ENCODE data around the gene ST6GAL1.
A peak's percentile ranks its signal among the peaks of the same experiment; 100 is the strongest.
"Not testable (repeated sequence)": the region's sequence is repeated elsewhere in the genome, so short reads cannot be mapped to it uniquely, and the experiment has no call there.

ST6GAL1 gene

DNA sequence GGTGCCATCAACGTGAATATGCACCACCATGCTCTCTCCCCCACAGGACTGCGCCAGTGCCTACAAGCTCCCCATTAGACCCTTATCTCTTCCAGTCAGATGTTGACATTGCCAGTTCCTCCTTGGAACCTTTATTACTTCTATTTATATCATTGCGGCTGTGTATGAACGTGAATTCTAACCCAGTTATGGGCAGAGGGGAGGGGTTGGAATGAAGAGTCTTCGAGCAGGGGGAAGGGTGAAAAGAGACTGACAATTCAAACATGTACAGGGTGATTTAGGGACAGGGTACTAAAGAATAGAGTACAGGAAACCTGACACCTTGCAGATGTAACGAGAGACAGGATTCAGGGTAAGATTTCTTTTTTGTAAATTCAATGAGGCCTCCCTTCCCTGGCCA, 41.8 kb upstream of the ST6GAL1 start:
- TF ChIP-seq MAX (IDR thresholded peaks at IDR 0.05; ENCODE audit: low read depth, low read length) = no peak
- TF ChIP-seq MYC (IDR thresholded peaks at IDR 0.05; ENCODE audit: low read depth, low read length) = peak; percentile 18; the same call in 1 of the 2 replicates
- H3K4me3 ChIP-seq (ENCODE audit: low read depth, low read length) = no peak overlapping the region
- DNase-seq (ENCODE audit: low read depth) = peak; percentile 87

DNA sequence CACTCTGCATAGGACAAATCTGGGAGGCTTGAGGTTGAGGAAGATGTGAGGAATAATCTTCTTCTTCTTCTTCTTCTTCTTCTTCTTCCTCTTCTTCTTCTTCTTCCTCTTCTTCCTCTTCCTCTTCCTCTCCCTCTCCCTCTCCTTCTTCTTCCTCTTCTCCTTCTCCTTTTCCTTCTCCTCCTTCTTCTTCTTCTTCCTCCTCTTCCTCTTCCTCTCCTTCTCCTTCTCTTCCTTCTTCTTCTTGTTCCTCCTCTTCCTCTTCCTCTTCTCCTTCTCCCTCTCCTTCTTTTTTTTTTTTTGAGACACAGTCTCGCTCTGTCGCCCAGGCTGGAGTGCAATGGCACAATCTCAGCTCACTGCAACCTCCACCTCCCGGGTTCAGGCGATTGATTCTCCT, 40.6 kb upstream of the ST6GAL1 start:
- H3K4me3 ChIP-seq (ENCODE audit: low read depth, low read length); DNase-seq (ENCODE audit: low read depth): not testable (repeated sequence)

DNA sequence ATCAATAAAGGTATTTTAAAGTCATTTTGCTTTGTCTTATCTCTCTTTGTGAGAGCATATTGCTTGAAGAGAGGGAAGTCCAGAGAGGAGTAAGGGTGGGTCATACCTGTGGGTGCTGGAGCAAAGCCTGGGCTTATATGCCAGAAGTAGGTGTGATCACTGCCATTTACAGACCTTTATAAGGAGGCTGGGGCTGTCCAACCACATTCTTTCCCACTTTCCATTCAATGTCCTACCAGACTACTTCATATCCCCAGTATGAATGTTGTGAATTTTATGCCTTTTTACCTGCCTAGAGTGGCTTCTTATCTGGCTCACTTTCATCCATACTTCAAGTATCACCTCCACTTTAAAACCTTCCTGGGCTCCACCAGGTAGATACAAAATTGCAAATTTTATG, 39.4 kb upstream of the ST6GAL1 start:
- TF ChIP-seq, protein P1, sequence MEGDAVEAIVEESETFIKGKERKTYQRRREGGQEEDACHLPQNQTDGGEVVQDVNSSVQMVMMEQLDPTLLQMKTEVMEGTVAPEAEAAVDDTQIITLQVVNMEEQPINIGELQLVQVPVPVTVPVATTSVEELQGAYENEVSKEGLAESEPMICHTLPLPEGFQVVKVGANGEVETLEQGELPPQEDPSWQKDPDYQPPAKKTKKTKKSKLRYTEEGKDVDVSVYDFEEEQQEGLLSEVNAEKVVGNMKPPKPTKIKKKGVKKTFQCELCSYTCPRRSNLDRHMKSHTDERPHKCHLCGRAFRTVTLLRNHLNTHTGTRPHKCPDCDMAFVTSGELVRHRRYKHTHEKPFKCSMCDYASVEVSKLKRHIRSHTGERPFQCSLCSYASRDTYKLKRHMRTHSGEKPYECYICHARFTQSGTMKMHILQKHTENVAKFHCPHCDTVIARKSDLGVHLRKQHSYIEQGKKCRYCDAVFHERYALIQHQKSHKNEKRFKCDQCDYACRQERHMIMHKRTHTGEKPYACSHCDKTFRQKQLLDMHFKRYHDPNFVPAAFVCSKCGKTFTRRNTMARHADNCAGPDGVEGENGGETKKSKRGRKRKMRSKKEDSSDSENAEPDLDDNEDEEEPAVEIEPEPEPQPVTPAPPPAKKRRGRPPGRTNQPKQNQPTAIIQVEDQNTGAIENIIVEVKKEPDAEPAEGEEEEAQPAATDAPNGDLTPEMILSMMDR (IDR thresholded peaks at IDR 0.05; ENCODE audit: low read depth, low read length) = no peak
- TF ChIP-seq MYC (IDR thresholded peaks at IDR 0.05; ENCODE audit: low read depth, low read length) = no peak
- TF ChIP-seq POLR2A (IDR thresholded peaks at IDR 0.05; ENCODE audit: extremely low read depth, insufficient read length) = no peak
- TF ChIP-seq MAX (IDR thresholded peaks at IDR 0.05; ENCODE audit: low read depth, low read length) = no peak
- DNase-seq (ENCODE audit: low read depth) = no peak
- no peak overlapping the region for H3K4me3 ChIP-seq (ENCODE audit: low read depth, low read length)

- not testable (repeated sequence) for H3K4me3 ChIP-seq (ENCODE audit: low read depth, low read length); DNase-seq (ENCODE audit: low read depth)
These were observed 37.3 kb upstream of the ST6GAL1 start for GRCh38 chr3:186893071-186893470.

DNA sequence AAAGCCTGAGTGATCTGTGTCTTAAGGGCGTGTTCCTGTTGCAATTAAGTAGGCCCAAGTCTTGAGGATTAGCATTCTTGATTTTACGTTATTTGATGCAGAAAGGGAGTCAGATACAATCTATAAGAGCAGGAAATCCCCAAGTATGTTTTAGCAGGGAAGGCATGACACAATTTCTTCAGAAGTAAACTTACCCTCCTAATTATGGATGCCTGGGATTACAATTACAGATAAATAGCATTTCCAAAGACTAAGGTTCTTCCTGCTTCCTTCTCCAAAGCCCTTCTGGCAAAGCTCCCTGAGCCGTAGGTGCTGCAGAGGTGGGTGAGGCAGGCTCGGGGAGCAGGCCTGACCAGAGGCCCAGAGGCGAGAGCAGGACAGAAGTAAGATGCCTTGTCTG, 34.9 kb upstream of the ST6GAL1 start:
- no peak for DNase-seq (ENCODE audit: low read depth)
- TF ChIP-seq MYC (IDR thresholded peaks at IDR 0.05; ENCODE audit: low read depth, low read length) (no peak), POLR2A (IDR thresholded peaks at IDR 0.05; ENCODE audit: extremely low read depth, insufficient read length) (no peak), MAX (IDR thresholded peaks at IDR 0.05; ENCODE audit: low read depth, low read length) (no peak)
- TF ChIP-seq, protein P1 (IDR thresholded peaks at IDR 0.05; ENCODE audit: low read depth, low read length) = no peak
- no peak overlapping the region for H3K4me3 ChIP-seq (ENCODE audit: low read depth, low read length)

GRCh38 chr3:186896006-186896405, 34.3 kb upstream of the ST6GAL1 start:
- no peak overlapping the region for H3K4me3 ChIP-seq (ENCODE audit: low read depth, low read length)
- TF ChIP-seq MYC (IDR thresholded peaks at IDR 0.05; ENCODE audit: low read depth, low read length) (no peak), MAX (IDR thresholded peaks at IDR 0.05; ENCODE audit: low read depth, low read length) (no peak), POLR2A (IDR thresholded peaks at IDR 0.05; ENCODE audit: extremely low read depth, insufficient read length) (no peak)
- TF ChIP-seq, protein P1 (IDR thresholded peaks at IDR 0.05; ENCODE audit: low read depth, low read length) = no peak
- DNase-seq (ENCODE audit: low read depth) = no peak

- DNase-seq (ENCODE audit: low read depth) = no peak
- H3K4me3 ChIP-seq (ENCODE audit: low read depth, low read length) = no peak overlapping the region
- TF ChIP-seq POLR2A (IDR thresholded peaks at IDR 0.05; ENCODE audit: extremely low read depth, insufficient read length) (no peak), MAX (IDR thresholded peaks at IDR 0.05; ENCODE audit: low read depth, low read length) (no peak)
- TF ChIP-seq, protein P1 (IDR thresholded peaks at IDR 0.05; ENCODE audit: low read depth, low read length) = no peak
These were observed 33.5 kb upstream of the ST6GAL1 start for GRCh38 chr3:186896875-186897274.

Data from NB4 (cell line).